ENCODE data around the gene TCTN2. TPM values are rescaled to one million over a fixed set of nuclear protein-coding genes. Genes with fewer than 3 reads are reported as not detected.

Gene TCTN2
- total and polyA plus RNA-seq, 10 of the 15 experiments (the other 5 are each of a cell fraction or from before 2014, with no cell fraction given): 0.55 to 5.5 (median 3.3) TPM

GRCh38 chr12:123633379-123634141 lies 37.4 kb upstream of the TCTN2 start, which contains the start of the genes EIF2B1 and GTF2H3 (continued):
- TF ChIP-seq ZBTB11 (CRISPR knock-in tag; IDR thresholded peaks at IDR 0.05): peak; percentile 69
- TF ChIP-seq ZSCAN29 (IDR thresholded peaks at IDR 0.05): no peak
- peak; percentile 98 for TF ChIP-seq ZBTB40 (IDR thresholded peaks at IDR 0.05; ENCODE audit: borderline replicate concordance)
- no peak for TF ChIP-seq SMC3 (IDR thresholded peaks at IDR 0.05; ENCODE audit: borderline replicate concordance, low read length)
- no peak for TF ChIP-seq CEBPB (IDR thresholded peaks at IDR 0.05; ENCODE audit: borderline replicate concordance in 1 of 2, low read depth in 2 of 2, low read length in 2 of 2)
- TF ChIP-seq SMAD5 (IDR thresholded peaks at IDR 0.05; ENCODE audit: low read depth): peak; percentile 97
- TF ChIP-seq YBX1 (IDR thresholded peaks at IDR 0.05): no peak
- TF ChIP-seq YY1 (IDR thresholded peaks at IDR 0.05; ENCODE audit: low read depth, low read length): peak; percentile 94
- TF ChIP-seq MXI1 (IDR thresholded peaks at IDR 0.05; ENCODE audit: low read depth, low read length): peak; percentile 99
- peak; percentile 96 for TF ChIP-seq RELB (IDR thresholded peaks at IDR 0.05; ENCODE audit: low read depth)
- TF ChIP-seq NKRF (conservative IDR thresholded peaks at IDR 0.05): peak; percentile 93
- TF ChIP-seq MLLT1 (IDR thresholded peaks at IDR 0.05): peak; percentile 80
- TF ChIP-seq ATF3 (IDR thresholded peaks at IDR 0.05; ENCODE audit: borderline replicate concordance, extremely low read depth, low read depth, low read length): peak; percentile 96
- peak; percentile 93 to 98 for TF ChIP-seq BHLHE40 (IDR thresholded peaks at IDR 0.05; ENCODE audit: borderline replicate concordance in 1 of 2, low read depth in 2 of 2, low read length in 1 of 2)
